NT2/D1 (cell line): ENCODE results near the gene C1orf216.

Source experiments
- DNase-seq: peaks from one replicate; pipeline ENCODE4 v3.0.0-alpha.2; 2011; ENCODE audit warnings: low read depth, low spot score
- H3K27me3 ChIP-seq: 2 replicates; pipeline ENCODE4 v1.6.0; 2011; ENCODE audit warnings: mild to moderate bottlenecking; ENCODE audit not compliant: insufficient read length, insufficient read depth
- H3K36me3 ChIP-seq: 2 replicates; pipeline ENCODE4 v1.6.1; 2011; ENCODE audit warnings: mild to moderate bottlenecking, low read length, mixed read lengths; ENCODE audit not compliant: insufficient read depth, insufficient read length
- H3K4me1 ChIP-seq: 2 replicates; pipeline ENCODE4 v1.5.1; 2011; ENCODE audit not compliant: insufficient read depth, insufficient read length
- H3K4me3 ChIP-seq: 2 replicates; pipeline ENCODE4 v1.5.1; 2011; ENCODE audit warnings: low read depth; ENCODE audit not compliant: insufficient read length
- H3K9ac ChIP-seq: 2 replicates; pipeline ENCODE4 v1.6.0; 2011; ENCODE audit warnings: low read depth; ENCODE audit not compliant: insufficient read length
- H3K9me3 ChIP-seq: 2 replicates; pipeline ENCODE4 v1.5.1; 2011; ENCODE audit warnings: mild to moderate bottlenecking, low read length; ENCODE audit not compliant: insufficient read depth
- SUZ12 ChIP-seq: IDR thresholded peaks from 2 replicates; pipeline ENCODE4 v1.6.1; 2011; ENCODE audit not compliant: insufficient read length, insufficient read depth; ENCODE audit errors: extremely low read depth
- YY1 ChIP-seq: IDR thresholded peaks from 2 replicates; pipeline ENCODE4 v1.6.1; 2011; ENCODE audit not compliant: insufficient read length, insufficient read depth
- ZNF274 ChIP-seq: IDR thresholded peaks from 2 replicates; pipeline ENCODE4 v1.6.1; 2011; ENCODE audit warnings: mild to moderate bottlenecking, low read depth, low read length

Gene C1orf216

GRCh38 chr1:35745124-35745730 lies 26.5 kb upstream of the C1orf216 start:
- Histone ChIP-seq H3K36me3 (peaks cover 95% of the 10 kb centered on the region), H3K4me1 (no peaks in the 10 kb centered on the region), H3K4me3 (no peak overlapping the region), H3K27me3 (no peaks in the 10 kb centered on the region), H3K9me3 (no peaks in the 10 kb centered on the region), H3K9ac (no peak overlapping the region)
- DNase-seq = no peak
- no peak for TF ChIP-seq YY1
- no peak for TF ChIP-seq ZNF274
- TF ChIP-seq SUZ12 = no peak

GRCh38 chr1:35737120-35737519 lies 18.4 kb upstream of the C1orf216 start:
- no peak overlapping the region for H3K9ac ChIP-seq
- peaks cover 96% of the 10 kb centered on the region for H3K36me3 ChIP-seq
- no peaks in the 10 kb centered on the region for H3K4me1 ChIP-seq
- DNase-seq = no peak
- no peak for TF ChIP-seq ZNF274
- TF ChIP-seq SUZ12 = no peak
- TF ChIP-seq YY1 = no peak
- H3K27me3 ChIP-seq = no peaks in the 10 kb centered on the region
- H3K9me3 ChIP-seq = no peaks in the 10 kb centered on the region
- H3K4me3 ChIP-seq = no peak overlapping the region

- H3K9ac ChIP-seq = no peak overlapping the region
- no peaks in the 10 kb centered on the region for H3K9me3 ChIP-seq
- no peak overlapping the region for H3K4me3 ChIP-seq
- peaks cover 4% of the 10 kb centered on the region for H3K4me1 ChIP-seq
- H3K36me3 ChIP-seq = peaks cover 47% of the 10 kb centered on the region
- DNase-seq = no peak
- TF ChIP-seq SUZ12 (no peak), YY1 (no peak), ZNF274 (no peak)
- no peaks in the 10 kb centered on the region for H3K27me3 ChIP-seq
Observed at GRCh38 chr1:35727434-35728040, 8.9 kb upstream of the C1orf216 start.

- Histone ChIP-seq H3K9me3 (no peaks in the 10 kb centered on the region), H3K4me1 (peaks cover 4% of the 10 kb centered on the region), H3K4me3 (no peak overlapping the region), H3K27me3 (no peaks in the 10 kb centered on the region), H3K36me3 (peaks cover 40% of the 10 kb centered on the region), H3K9ac (no peak overlapping the region)
- no peak for TF ChIP-seq YY1
- TF ChIP-seq ZNF274 = no peak
- TF ChIP-seq SUZ12 = no peak
- peak; percentile 74 for DNase-seq
Observed at GRCh38 chr1:35726450-35727433, 8.1 kb upstream of the C1orf216 start.

GRCh38 chr1:35725596-35725995 lies 6.9 kb upstream of the C1orf216 start:
- Histone ChIP-seq H3K4me3 (no peak overlapping the region), H3K9ac (no peak overlapping the region), H3K9me3 (no peaks in the 10 kb centered on the region), H3K27me3 (no peaks in the 10 kb centered on the region), H3K4me1 (peaks cover 4% of the 10 kb centered on the region), H3K36me3 (peaks cover 39% of the 10 kb centered on the region)
- DNase-seq = no peak
- no peak for TF ChIP-seq ZNF274
- no peak for TF ChIP-seq YY1
- TF ChIP-seq SUZ12 = no peak

- peaks cover 20% of the 10 kb centered on the region for H3K4me1 ChIP-seq
- no peaks in the 10 kb centered on the region for H3K27me3 ChIP-seq
- peaks cover 40% of the 10 kb centered on the region for H3K36me3 ChIP-seq
- DNase-seq = no peak
- no peak for TF ChIP-seq ZNF274
- TF ChIP-seq SUZ12 = no peak
- TF ChIP-seq YY1 = no peak
- peak overlapping the region; percentile 87 for H3K4me3 ChIP-seq
- no peaks in the 10 kb centered on the region for H3K9me3 ChIP-seq
- peak overlapping the region; percentile 94 for H3K9ac ChIP-seq
Observed at GRCh38 chr1:35717911-35718476, 690 bp downstream of the C1orf216 start.
